Stimulated activated CD4-positive, alpha-beta T cell treated with anti-CD3 and anti-CD28 coated beads, Interleukin-4, amount 100 ng/mL, for 24 hours (primary cell): ENCODE data around the gene TNFAIP3.

Source experiments
- DNase-seq: peaks from one replicate; pipeline ENCODE4 v3.0.0-alpha.2; 2020

TNFAIP3 gene

GRCh38 chr6:137845460-137845859 lies 21.6 kb upstream of the TNFAIP3 start:
- DNase-seq = no peak

GRCh38 chr6:137846274-137846673 lies 20.8 kb upstream of the TNFAIP3 start:
- DNase-seq = no peak

GRCh38 chr6:137846772-137847313 lies 20.2 kb upstream of the TNFAIP3 start:
- DNase-seq = no peak

- DNase-seq = no peak
These were observed 19.3 kb upstream of the TNFAIP3 start for GRCh38 chr6:137847748-137848147.

- no peak for DNase-seq
These were observed 18.4 kb upstream of the TNFAIP3 start for GRCh38 chr6:137848672-137849071.

DNA sequence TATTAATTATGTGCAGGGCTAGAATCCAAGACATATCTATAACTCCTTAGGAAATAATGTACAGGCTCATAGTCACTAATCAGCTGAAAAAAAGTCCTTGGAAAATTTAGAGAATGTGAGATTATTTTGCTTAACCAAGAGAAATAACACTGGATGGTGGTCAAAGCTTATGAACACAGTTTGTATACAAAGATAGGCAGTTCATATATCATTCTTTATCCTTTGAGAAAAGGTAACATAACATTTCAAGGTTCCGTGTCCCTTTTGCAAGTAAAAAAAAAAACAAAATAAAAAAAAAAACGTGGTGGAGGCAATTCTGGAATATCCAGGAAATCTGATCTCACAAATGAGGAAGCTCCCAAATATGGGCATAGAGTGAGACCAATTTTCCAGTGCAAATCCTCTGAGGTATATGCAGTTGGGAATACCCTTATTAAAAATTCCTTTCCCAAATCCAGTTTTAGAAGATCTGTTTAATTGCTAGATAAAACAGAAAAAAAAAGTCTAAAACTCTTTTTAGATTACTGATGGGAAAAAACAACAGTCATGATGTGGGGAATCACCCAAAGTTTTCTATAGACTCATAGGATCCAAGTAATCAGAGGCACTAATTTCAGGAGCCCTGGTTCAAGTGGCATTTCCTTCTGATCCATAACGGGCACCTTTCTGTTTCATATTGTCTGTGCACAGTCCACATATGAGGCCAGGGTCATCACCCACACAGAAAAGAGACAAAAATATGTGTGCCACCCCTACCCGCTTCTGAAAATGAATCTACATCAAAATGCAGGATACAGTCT lies 17.7 kb upstream of the TNFAIP3 start:
- DNase-seq = peak; percentile 42

- no peak for DNase-seq
These were observed 16.9 kb upstream of the TNFAIP3 start for GRCh38 chr6:137849981-137850714.

- DNase-seq = no peak
These were observed 16.1 kb upstream of the TNFAIP3 start for GRCh38 chr6:137850816-137851602.

GRCh38 chr6:137851669-137852068 lies 15.4 kb upstream of the TNFAIP3 start:
- DNase-seq = peak; percentile 29

- no peak for DNase-seq
These were observed 14.7 kb upstream of the TNFAIP3 start for GRCh38 chr6:137852346-137852745.

- DNase-seq = no peak
These were observed 14.2 kb upstream of the TNFAIP3 start for GRCh38 chr6:137852811-137853210.

- no peak for DNase-seq
These were observed 13.4 kb upstream of the TNFAIP3 start for GRCh38 chr6:137853569-137854213.

DNA sequence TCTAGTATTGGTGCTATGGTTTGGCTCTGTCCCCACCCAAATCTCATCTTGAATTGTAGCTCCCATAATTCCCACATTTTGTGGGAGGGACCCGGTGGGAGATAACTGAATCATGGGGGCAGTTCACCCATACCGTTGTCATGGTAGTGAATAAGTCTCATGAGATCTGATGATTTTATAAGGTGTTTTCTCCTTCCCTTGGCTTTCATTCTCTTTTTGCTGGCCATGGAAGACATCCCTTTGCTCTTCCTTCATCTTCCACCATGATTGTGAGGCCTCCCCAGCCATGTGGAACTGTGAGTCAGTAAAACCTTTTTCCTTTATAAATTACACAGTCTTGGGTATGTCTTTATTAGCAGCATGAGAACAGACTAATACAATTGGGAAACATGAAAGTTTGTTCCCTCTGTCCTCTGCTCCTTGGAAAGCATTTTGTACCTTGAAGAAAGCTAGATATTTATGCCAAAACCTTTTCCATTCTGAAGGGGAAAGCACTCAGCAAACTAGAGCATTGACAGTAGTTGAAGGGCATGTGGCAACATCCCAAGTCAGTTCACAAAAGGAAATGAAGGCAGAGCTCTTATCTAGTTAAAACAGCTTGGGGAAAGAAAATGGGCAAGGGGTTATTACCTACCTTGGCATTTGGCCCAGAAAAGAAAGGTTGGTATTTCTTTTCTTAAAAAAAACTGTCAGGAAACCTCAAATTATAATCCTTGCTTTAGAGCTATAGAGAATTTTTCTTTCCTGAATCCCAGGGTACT lies 10.7 kb upstream of the TNFAIP3 start:
- DNase-seq = no peak

GRCh38 chr6:137859025-137859424 lies 8.0 kb upstream of the TNFAIP3 start:
- DNase-seq = no peak

- DNase-seq = no peak
These were observed 6.6 kb upstream of the TNFAIP3 start for GRCh38 chr6:137860394-137861005.

DNA sequence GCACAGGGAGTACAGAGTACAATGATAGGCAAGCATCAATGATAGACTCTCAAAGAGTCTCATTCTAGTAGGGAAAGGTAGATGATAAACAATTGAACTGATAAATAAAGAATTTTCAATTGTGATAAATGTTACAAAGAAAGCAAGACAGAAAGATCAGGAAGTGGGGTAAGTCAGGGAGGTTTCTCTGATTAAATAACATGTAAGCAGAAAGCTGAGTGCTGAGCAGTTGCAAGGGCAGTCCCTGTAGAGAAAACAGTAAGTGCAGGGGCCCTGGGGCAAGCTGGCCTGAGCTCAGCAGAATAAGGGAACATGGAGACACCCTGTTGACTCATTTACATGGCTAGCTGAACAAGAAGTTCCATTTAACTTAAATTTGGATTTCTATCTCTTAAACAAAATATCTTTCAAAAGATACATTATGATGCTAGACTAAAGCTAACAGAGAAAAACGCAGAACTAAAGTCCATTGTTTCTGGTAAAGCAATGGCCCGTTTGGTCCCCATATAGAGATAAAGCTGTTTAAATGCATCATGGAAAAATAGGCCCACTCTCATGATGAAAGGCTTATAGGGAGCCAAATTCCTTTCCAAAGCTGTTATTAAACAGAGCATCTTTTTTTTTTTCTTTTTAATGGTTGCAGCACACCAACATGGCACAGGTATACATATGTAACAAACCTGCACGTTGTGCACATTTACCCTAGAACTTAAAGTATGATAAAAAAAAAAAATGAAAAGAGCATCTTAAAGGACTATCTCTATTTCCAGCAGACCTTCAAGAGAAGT lies 5.3 kb upstream of the TNFAIP3 start:
- no peak for DNase-seq

GRCh38 chr6:137862419-137863090 lies 4.5 kb upstream of the TNFAIP3 start:
- no peak for DNase-seq

- no peak for DNase-seq
These were observed 3.8 kb upstream of the TNFAIP3 start for GRCh38 chr6:137863091-137863797.

DNA sequence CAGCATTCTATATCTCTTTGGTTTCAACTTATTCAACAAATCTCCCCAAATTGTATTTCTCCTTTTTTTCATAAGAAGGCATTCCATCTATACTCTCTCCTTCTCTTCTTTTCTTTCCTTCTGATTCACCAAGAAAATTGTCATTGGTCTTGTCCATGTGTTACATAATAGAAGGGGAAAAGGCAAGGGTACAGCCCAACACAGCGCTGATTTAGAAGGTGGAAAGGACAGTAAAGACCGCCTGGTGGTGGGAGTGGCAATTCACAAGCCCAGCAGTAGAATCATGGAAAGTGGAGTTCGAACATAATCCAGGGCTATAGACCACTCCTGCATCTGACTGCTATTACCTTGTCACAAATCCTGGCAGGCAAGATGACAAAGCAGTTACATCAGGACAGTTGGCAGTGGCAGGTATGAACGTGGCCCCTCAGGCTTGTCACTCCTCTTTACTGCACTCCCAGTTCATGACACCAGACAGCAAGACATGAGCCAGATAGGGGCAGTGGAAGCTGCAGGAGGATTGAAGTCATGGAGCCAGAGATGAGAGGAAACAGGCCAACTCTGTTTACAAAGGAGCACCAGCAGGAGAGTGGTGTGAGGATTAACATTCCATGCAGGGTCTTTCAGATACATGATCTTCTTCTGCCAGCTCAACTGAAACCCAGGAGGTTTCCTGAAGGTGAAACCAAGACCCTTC lies 2.1 kb upstream of the TNFAIP3 start:
- no peak for DNase-seq
